GM18519 (cell line): ENCODE data around the gene ZFP42.
"Not testable (repeated sequence)": the region's sequence is repeated elsewhere in the genome, so short reads cannot be mapped to it uniquely, and the experiment has no call there.

Source experiments
- ATAC-seq: cut with Tn5 transposase; IDR thresholded peaks from one replicate; pipeline ENCODE4 v1.9.1; 2021; ENCODE audit warnings: mild to moderate bottlenecking, moderate library complexity; ENCODE audit not compliant: unreplicated experiment, low FRiP score

ZFP42 gene

DNA sequence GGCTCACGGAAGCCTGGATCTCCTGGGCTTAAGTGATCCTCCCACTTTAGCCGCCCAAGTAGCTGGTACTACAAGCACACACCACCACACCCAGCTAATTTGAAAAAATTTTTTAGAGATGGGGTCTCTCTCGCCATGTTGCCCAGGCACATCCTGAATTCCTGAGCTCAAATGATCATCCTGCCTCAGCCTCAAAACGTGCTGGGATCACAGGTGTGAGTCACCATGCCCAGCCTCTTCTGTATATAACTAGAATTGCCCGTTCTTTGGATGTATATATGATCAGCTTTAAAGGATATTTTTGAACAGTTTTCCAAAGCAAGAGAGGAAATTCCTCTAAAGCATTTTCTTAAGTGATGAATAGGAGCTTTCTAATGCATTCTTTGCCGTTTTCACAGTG is 22.7 kb downstream of the ZFP42 start:
- ATAC-seq, result no peak

- no peak for ATAC-seq
Measured at GRCh38 chr4:188021548-188022249, 26.1 kb downstream of the ZFP42 start.

DNA sequence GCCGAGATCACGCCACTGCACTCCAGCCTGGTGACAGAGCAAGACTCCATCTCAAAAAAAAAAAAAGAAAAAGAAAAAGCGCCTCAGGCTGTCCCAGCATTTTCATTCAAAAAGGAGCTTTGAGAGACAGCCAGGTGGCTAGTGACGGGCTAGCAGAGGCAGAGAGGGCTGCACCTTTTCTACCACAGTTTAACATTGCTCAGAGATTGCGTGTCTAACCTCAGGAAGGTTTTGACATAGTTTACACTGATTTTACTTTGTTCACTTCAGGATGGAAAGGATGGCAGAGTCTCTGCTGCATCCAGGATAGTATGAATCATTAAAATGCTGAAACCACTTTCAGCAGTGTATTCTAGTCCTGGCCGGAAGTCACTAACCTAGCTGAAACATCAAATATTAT is 28.1 kb downstream of the ZFP42 start:
- no peak for ATAC-seq

DNA sequence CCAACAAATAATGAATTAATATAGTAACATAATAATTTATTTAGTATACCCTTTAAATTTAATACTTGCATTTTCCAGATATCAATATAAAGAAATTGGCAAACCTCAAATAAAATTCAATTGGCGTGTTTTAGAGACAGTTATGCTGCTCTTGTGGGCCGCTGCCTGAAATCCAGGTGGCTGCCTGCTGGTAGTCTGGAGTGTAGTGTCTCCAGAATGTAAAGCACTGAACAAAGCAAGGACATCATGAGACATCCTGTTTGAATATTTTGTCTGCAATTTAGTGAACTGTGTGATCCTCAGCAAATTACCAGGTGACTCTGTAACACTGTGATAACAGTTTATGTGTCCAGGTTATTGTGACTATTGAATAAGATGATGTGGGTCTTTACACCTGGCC is 29.9 kb downstream of the ZFP42 start:
- ATAC-seq, result no peak

DNA sequence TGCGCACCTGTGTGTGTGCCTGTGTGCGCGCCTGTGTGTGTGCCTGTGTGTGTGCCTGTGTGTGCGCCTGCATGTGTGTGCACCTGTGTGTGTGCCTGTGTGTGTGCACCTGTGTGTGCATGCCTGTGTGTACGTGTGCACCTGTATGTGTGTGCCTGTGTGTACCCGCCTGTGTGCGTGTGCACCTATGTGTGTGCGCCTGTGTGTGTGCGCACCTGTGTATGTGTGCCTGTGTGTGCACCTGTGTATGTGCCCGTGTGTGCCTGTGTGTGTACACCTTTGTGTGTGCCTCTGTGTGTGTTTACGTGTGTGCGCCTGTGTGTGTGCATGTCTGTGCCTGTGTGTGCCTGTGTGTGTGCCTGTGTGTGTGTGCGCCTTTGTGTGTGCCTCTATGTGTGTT is 33.5 kb downstream of the ZFP42 start:
- no peak for ATAC-seq

- ATAC-seq, result no peak
Measured at GRCh38 chr4:188030401-188030800, 34.8 kb downstream of the ZFP42 start.

DNA sequence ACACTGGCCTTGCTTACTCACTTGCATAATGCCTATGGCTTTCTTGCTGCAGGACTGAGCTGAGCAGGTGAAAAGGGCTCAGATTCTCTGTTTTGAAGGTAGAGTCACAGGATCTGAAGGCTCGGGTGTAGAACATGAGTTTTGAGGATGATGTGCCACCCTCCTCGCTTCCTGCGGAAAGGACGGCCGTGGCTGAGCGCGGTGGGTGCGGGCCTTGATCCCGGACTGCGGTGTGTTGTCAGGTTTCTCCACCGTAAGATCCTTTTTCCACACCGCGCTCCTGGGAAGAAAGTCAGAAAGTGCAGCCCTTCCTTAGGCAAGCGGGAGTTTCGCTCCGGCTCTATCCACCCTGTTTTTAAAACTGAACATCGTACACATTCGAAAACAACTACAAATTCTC is 36.2 kb downstream of the ZFP42 start:
- no peak for ATAC-seq

- no peak for ATAC-seq
Measured at GRCh38 chr4:188032170-188032569, 36.6 kb downstream of the ZFP42 start.

DNA sequence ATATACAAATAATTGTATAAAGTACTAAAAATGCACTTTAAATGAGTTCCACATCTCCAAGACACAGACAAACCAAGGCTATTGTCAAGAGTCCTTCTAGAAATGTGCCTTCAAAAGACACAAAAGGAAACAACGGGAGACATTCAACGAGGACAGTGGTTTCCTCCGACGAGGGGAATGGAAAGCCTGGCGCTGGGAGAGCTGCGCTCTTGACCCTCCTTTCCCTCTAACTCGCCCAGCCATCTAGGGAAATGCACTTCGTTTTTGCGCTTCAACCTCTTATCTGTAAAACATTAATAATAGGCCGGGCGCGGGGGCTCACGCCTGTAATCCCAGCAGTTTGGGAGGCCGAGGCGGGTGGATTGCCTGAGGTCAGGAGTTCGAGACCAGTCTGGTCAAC is 37.0 kb downstream of the ZFP42 start:
- no peak for ATAC-seq

DNA sequence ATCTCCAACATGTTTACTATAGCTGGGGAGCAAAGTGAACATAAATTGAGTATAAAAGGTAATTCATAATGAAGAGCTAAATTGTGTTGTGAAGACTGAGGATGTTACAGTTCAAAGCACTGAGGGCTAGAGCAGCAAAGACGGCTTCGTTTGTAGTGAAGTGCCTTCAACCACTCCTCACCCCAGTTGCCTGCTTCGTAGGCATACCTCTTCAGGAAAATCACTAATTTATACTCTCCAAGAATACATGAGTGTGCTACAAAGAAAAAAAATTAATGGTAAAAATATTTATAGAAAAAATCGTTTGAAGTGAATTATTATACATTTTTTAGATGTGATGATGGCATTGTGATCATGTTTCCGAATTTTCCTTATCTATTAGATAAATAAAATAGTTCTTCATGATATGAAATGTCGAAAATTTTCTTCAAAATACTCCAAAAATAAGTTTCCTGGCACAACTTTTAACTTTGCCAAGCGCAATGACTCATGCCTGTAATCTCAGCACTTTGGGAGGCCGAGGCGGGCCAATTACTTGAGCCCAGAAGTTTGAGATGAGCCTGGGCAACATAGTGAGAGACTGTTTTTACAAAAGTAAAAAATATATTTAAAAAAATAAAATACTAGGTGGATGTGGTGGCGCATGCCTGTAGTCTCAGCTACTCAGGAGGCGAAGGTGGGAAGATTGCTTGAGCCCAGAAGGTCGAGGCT is 41.6 kb downstream of the ZFP42 start:
- no peak for ATAC-seq

GRCh38 chr4:188041721-188042120 is 46.1 kb downstream of the ZFP42 start:
- ATAC-seq, result no peak

DNA sequence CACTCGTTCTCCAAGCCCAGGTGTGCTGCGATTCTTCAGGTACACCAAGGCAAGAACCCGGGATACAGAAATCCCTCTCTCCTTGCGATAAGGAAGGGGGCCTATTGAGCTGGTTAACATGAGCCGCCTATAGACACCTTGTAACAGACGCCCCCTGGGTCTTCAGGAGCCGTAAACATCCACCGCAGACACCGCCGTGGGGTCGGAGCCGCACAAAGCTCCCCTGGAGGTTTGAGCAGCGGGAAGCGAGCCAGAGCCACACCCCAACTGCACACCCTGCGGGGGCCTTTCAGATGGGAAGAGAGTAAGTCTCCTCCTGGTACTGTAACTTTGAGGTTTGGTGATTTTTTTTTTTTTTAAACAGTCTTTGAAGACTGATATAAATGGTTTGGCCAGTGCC is 46.6 kb downstream of the ZFP42 start:
- no peak for ATAC-seq

- no peak for ATAC-seq
Measured at GRCh38 chr4:188043154-188043553, 47.6 kb downstream of the ZFP42 start.

DNA sequence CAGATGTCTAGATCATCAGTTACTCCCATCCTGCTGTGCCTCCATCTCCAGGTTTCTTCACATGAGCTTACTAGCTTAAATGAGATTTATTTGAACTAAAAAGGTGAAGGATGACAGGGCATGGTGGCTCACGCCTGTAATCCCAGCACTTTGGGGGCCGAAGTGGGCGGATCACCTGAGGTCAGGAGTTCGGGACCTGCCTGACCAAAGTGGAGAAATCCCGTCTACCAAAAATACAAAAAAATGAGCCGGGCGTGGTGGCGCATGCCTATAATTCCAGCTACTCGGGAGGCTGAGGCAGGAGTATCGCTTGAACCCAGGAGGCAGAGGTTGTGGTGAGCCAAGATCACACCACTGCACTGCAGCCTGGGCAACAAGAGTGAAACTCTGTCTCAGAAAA is 49.9 kb downstream of the ZFP42 start:
- ATAC-seq, result not testable (repeated sequence)

DNA sequence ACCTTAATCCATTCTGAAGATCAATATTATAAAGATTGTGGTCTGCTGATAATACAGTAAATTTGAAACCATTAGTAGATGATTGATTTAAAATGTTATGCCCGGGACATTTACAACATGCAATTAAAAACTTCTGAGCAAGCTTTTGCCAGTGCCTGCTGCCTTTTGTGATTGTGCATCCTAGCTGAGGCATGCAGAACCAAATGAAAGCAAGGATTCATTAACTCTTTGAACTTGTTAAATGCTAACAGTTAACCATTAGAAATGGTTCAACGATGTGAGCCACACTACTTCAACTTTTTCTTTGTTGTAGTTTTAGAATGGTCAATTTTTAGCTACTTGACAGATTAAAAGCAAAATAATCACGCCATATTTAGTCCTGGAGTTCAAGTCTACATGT is 51.1 kb downstream of the ZFP42 start:
- no peak for ATAC-seq

GRCh38 chr4:188053302-188053701 is 57.7 kb downstream of the ZFP42 start:
- no peak for ATAC-seq
